MM.1S (cell line): ENCODE results near the gene NDUFC2.
"Not testable (repeated sequence)": the region's sequence is repeated elsewhere in the genome, so short reads cannot be mapped to it uniquely, and the experiment has no call there.

Source experiments
- DNase-seq: peaks from one replicate; pipeline ENCODE4 v3.0.0-alpha.2; 2015
- H2AFZ ChIP-seq: fragments of 300-600 bp; sonication (generic); 2 replicates; pipeline ENCODE4 v1.6.0; 2016; ENCODE audit warnings: antibody characterized with exemption, low read length
- H3F3A ChIP-seq: fragments of 300-600 bp; sonication (generic); 2 replicates; pipeline ENCODE4 v1.6.1; 2016; ENCODE audit warnings: mild to moderate bottlenecking, antibody characterized with exemption, low read length, moderate library complexity, mixed read lengths; ENCODE audit not compliant: insufficient read depth
- H3K27ac ChIP-seq: fragments of 300-600 bp; sonication (generic); 2 replicates; pipeline ENCODE4 v1.5.1; 2016; ENCODE audit warnings: mild to moderate bottlenecking, low read length
- H3K27me3 ChIP-seq: fragments of 300-600 bp; sonication (generic); replicated peaks from 2 replicates; pipeline ENCODE4 v1.6.0; 2016; ENCODE audit warnings: low read length; ENCODE audit not compliant: insufficient read depth
- H3K36me3 ChIP-seq: fragments of 300-600 bp; sonication (generic); replicated peaks from 2 replicates; pipeline ENCODE4 v1.6.1; 2016; ENCODE audit warnings: mild to moderate bottlenecking, low read length, mixed read lengths; ENCODE audit not compliant: insufficient read depth
- H3K4me1 ChIP-seq: fragments of 300-600 bp; sonication (generic); 2 replicates; pipeline ENCODE4 v1.6.1; 2016; ENCODE audit warnings: low read length, mixed read lengths
- H3K4me2 ChIP-seq: fragments of 300-600 bp; sonication (generic); 2 replicates; pipeline ENCODE4 v1.6.0; 2016; ENCODE audit warnings: low read depth, low read length
- H3K4me3 ChIP-seq: fragments of 300-600 bp; sonication (generic); 2 replicates; pipeline ENCODE4 v1.5.1; 2016; ENCODE audit warnings: low read length, mixed read lengths
- H3K79me2 ChIP-seq: fragments of 300-600 bp; sonication (generic); 2 replicates; pipeline ENCODE4 v1.6.1; 2016; ENCODE audit warnings: mixed run types, low read length, mixed read lengths
- H3K9ac ChIP-seq: fragments of 300-600 bp; sonication (generic); 2 replicates; pipeline ENCODE4 v1.6.1; 2016; ENCODE audit warnings: low read length, mixed read lengths
- H3K9me2 ChIP-seq: fragments of 300-600 bp; sonication (generic); replicated peaks from 2 replicates; pipeline ENCODE4 v1.6.1; 2016; ENCODE audit warnings: mild to moderate bottlenecking, low read length, mixed read lengths; ENCODE audit not compliant: insufficient read depth
- H3K9me3 ChIP-seq: fragments of 300-600 bp; sonication (generic); replicated peaks from 2 replicates; pipeline ENCODE4 v1.6.1; 2016; ENCODE audit warnings: mild to moderate bottlenecking, low read length, mixed read lengths; ENCODE audit not compliant: insufficient read depth
- H4K20me1 ChIP-seq: fragments of 300-600 bp; sonication (generic); 2 replicates; pipeline ENCODE4 v1.6.1; 2016; ENCODE audit warnings: mild to moderate bottlenecking, low read length, moderate library complexity, mixed read lengths; ENCODE audit not compliant: insufficient read depth
- EZH2 ChIP-seq: fragments of 300-600 bp; sonication (generic); optimal IDR thresholded peaks from 2 replicates; pipeline ENCODE3; 2017; ENCODE audit warnings: low read depth, mild to moderate bottlenecking, antibody characterized with exemption, low read length, mixed read lengths
- EZH2phosphoT487 ChIP-seq: fragments of 300-600 bp; sonication (generic); IDR thresholded peaks from 2 replicates; pipeline ENCODE4 v1.6.1; 2018; ENCODE audit warnings: antibody characterized with exemption, low read length
- TF ChIP-seq, protein P1 (sequence below): fragments of 300-600 bp; sonication (generic); IDR thresholded peaks from 2 replicates; pipeline ENCODE4 v1.5.1; 2016; ENCODE audit warnings: antibody characterized with exemption, low read length, mixed read lengths

NDUFC2 gene

DNA sequence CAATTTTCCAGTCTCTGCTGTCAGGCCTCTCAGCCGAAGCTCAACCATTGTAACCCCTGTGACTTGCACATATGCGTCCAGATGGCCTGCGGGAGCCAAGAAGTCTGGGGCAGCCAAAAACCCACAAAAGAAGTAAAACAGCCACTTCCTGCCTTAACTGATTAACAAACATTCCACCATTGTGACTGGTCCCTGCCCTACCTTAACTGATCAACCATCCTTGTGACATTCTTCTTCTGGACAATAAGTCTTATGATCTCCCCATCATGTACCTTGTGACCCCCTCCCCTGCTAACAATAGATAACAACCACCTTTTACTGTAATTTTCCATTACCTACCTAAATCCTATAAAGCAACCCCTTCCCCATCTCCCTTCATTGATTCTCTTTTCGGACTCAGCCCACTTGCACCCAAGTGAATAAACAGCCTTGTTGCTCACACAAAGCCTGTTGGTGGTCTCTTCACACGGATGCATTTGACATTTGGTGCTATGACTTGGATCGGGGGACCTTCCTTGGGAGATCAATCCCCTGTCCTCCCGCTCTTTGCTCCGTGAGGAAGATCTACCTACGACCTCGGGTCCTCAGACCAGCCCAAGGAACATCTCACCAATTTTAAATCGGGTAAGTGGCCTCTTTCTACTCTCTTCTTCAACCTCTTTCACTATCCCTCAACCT lies 1.3 kb upstream of the NDUFC2 start:
- Histone ChIP-seq H3K27ac (no peak overlapping the region), H4K20me1 (no peaks in the 10 kb centered on the region), H3K4me1 (peaks cover 8% of the 10 kb centered on the region), H3K4me2 (no peak overlapping the region), H3K79me2 (peaks cover 38% of the 10 kb centered on the region), H3K9ac (no peak overlapping the region), H3K27me3 (no peaks in the 10 kb centered on the region), H3K4me3 (no peak overlapping the region), H2AFZ (peak overlapping the region; percentile 27; the same call in 1 of the 2 replicates), H3K9me3 (no peaks in the 10 kb centered on the region), H3K9me2 (no peaks in the 10 kb centered on the region), H3K36me3 (no peaks in the 10 kb centered on the region), H3F3A (no peaks in the 10 kb centered on the region)
- TF ChIP-seq EZH2 (no peak), EZH2phosphoT487 (no peak)
- TF ChIP-seq, protein P1, sequence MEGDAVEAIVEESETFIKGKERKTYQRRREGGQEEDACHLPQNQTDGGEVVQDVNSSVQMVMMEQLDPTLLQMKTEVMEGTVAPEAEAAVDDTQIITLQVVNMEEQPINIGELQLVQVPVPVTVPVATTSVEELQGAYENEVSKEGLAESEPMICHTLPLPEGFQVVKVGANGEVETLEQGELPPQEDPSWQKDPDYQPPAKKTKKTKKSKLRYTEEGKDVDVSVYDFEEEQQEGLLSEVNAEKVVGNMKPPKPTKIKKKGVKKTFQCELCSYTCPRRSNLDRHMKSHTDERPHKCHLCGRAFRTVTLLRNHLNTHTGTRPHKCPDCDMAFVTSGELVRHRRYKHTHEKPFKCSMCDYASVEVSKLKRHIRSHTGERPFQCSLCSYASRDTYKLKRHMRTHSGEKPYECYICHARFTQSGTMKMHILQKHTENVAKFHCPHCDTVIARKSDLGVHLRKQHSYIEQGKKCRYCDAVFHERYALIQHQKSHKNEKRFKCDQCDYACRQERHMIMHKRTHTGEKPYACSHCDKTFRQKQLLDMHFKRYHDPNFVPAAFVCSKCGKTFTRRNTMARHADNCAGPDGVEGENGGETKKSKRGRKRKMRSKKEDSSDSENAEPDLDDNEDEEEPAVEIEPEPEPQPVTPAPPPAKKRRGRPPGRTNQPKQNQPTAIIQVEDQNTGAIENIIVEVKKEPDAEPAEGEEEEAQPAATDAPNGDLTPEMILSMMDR: no peak
- no peak for DNase-seq

DNA sequence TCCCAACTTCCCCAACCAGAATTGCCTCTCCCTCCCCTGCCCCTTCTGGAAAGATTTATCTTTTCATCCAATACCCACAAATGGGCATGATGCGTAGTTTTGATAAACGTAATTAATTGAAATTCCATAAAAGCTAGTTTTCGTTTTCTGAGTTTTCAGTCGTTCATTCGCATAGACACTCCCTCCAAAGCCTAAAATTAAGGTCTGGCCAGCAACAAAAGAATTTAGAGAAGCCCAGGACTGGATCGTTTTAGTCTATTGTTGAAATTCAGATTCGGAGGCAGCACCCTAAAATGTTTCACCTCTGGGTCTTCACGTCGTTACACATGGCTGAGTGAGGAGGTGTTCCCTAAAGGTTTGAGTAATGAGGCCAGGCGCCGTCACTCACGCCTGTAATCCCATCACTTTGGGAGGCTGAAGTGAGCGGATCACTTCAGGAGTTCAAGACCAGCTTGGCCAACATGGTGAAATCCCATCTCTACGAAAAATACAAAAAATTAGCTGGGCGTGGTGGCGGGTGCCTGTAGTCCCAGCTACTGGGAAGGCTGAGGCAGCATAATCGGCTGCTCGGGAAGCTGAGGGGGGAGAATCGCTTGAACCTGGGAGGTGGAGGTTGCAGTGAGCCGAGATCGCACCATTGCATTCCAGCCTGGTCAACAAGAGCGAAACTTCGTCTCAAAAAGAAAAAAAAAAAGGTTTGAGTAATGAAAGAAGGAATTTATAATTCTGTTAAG lies 589 bp upstream of the NDUFC2 start:
- DNase-seq: peak; percentile 8
- H3K36me3 ChIP-seq: no peaks in the 10 kb centered on the region
- peak overlapping the region; percentile 90 for H3K9ac ChIP-seq
- H3K4me3 ChIP-seq: peak overlapping the region; percentile 92
- H3K9me3 ChIP-seq: no peaks in the 10 kb centered on the region
- H4K20me1 ChIP-seq: no peaks in the 10 kb centered on the region
- peaks cover 45% of the 10 kb centered on the region for H3K79me2 ChIP-seq
- H3K9me2 ChIP-seq: no peaks in the 10 kb centered on the region
- peak overlapping the region; percentile 60; the same call in 1 of the 2 replicates for H3K27ac ChIP-seq
- H3K4me2 ChIP-seq: peak overlapping the region; percentile 76
- no peaks in the 10 kb centered on the region for H3K27me3 ChIP-seq
- TF ChIP-seq, protein P1: no peak
- TF ChIP-seq EZH2phosphoT487 (no peak), EZH2 (no peak)
- no peaks in the 10 kb centered on the region for H3F3A ChIP-seq
- H2AFZ ChIP-seq: peak overlapping the region; percentile 88
- peaks cover 8% of the 10 kb centered on the region for H3K4me1 ChIP-seq

DNA sequence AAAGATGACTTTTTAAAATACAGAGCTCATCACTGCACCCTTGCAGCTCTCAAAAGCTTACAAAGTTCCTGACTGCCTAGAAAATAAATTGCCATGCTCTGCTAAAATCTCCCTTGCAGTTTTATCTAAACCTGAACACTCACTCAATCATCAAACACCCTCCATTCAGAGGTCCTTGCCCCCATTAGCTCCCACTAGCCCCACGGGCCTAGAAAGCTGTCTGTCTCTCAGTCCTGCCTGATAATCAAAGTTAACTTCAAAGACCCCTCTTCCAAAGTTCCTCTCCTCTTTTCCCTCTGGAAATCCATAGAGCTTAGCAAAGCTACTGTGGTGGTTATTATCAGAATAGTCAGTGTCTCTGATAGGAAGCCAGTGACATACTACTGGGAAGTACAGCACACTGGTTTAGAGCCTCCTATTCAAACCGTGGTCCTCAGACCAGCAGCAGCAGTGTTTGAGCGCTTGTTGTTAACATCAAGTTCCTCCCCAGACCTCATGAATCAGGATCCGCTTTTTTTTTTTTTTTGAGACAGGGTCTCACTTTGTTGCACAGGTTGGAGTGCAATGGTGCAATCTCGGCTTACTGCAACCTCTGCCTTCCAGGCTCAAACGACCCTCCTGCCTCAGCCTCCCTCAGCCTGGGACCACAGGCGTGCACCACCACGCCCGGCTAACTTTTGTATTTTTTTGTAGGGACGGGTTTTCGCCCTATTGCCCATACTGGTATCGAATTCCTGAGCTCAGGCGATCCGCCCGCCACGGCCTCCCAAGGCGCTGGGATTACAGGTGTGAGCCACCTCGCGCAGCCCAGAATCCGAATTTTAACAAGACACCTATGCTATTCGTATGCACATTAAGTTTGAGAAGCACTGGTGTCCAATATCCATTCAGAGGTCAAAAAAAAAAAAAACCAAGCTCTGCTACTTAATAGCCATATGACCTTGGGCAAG lies 1.2 kb downstream of the NDUFC2 start:
- Histone ChIP-seq H3F3A (no peaks in the 10 kb centered on the region), H3K4me3 (peak overlapping the region; percentile 92), H3K79me2 (peaks cover 62% of the 10 kb centered on the region), H3K9me3 (no peaks in the 10 kb centered on the region), H3K9ac (peak overlapping the region; percentile 90), H3K27ac (no peak overlapping the region), H3K9me2 (no peaks in the 10 kb centered on the region), H3K4me1 (peaks cover 8% of the 10 kb centered on the region), H4K20me1 (no peaks in the 10 kb centered on the region), H3K4me2 (peak overlapping the region; percentile 76), H3K27me3 (no peaks in the 10 kb centered on the region), H2AFZ (0 out of 2 replicates have a peak overlapping the region, but pooled peaks have one; percentile 88), H3K36me3 (no peaks in the 10 kb centered on the region)
- DNase-seq: no peak
- TF ChIP-seq EZH2phosphoT487: no peak
- TF ChIP-seq, protein P1: no peak
- TF ChIP-seq EZH2: no peak

GRCh38 chr11:78077592-78077991 lies 2.1 kb downstream of the NDUFC2 start:
- H3K9me3 ChIP-seq, H3K4me1 ChIP-seq, H3K9ac ChIP-seq, H3F3A ChIP-seq, DNase-seq, H3K27ac ChIP-seq, H3K4me2 ChIP-seq, H3K27me3 ChIP-seq, H2AFZ ChIP-seq, H4K20me1 ChIP-seq, H3K9me2 ChIP-seq, H3K4me3 ChIP-seq, H3K36me3 ChIP-seq: not testable (repeated sequence)
- H3K79me2 ChIP-seq: peaks cover 71% of the 10 kb centered on the region
